IMR-90 (cell line): ENCODE data around the gene TPM3. TPM values are rescaled to one million over a fixed set of nuclear protein-coding genes. Genes with fewer than 3 reads are reported as not detected.

Experiments used
- ATAC-seq: fragments of 200-7000 bp; cut with Tn5 transposase; 2 replicates; pipeline ENCODE4 v1.9.1; 2020; ENCODE audit warnings: low read depth, mild to moderate bottlenecking, moderate library complexity
- BruUV-seq: library from RNA; stranded (reverse); fragments of 400-500 nt; replicated peaks from 2 replicates; lab custom pipeline; 2021; lab: Mats Ljungman, UMichigan
- CTCF ChIA-PET: fragments of 300-600 bp; formaldehyde crosslinking; extraction: SDS; loops from one replicate; lab custom pipeline; 2021; ENCODE audit warnings: antibody characterized with exemption; lab: Yijun Ruan, JAX
- POLR2A ChIA-PET: fragments of 300-600 bp; sonication (Branson Sonifier 250); formaldehyde crosslinking; loops from one replicate; lab custom pipeline; 2022; ENCODE audit warnings: antibody characterized with exemption; ENCODE audit not compliant: unreplicated experiment; lab: Charles Lee
- DNase-seq: peaks from one replicate; pipeline ENCODE4 v3.0.0; 2013
- H2AFZ ChIP-seq: replicated peaks from 2 replicates; pipeline ENCODE3; 2013; ENCODE audit warnings: low read length, mild to moderate bottlenecking; ENCODE audit not compliant: poor library complexity
- H2AK5ac ChIP-seq: 2 replicates; pipeline ENCODE4 v1.6.1; 2013; ENCODE audit warnings: low read depth, low read length, inconsistent platforms
- H2AK9ac ChIP-seq: replicated peaks from 2 replicates; pipeline ENCODE3; 2013; ENCODE audit warnings: mild to moderate bottlenecking, low read depth, low read length, moderate library complexity; ENCODE audit not compliant: poor library complexity
- H2BK120ac ChIP-seq: 2 replicates; pipeline ENCODE4 v1.6.1; 2013; ENCODE audit warnings: low read depth, low read length, inconsistent platforms
- H2BK15ac ChIP-seq: 3 replicates; pipeline ENCODE4 v1.6.1; 2013; ENCODE audit warnings: low read depth, low read length, inconsistent platforms
- H2BK20ac ChIP-seq: 2 replicates; pipeline ENCODE4 v1.6.1; 2013; ENCODE audit warnings: low read depth, mild to moderate bottlenecking, inconsistent platforms, low read length, moderate library complexity
- H2BK5ac ChIP-seq: 2 replicates; pipeline ENCODE4 v1.6.1; 2013; ENCODE audit warnings: mild to moderate bottlenecking, low read depth, low read length, inconsistent platforms; ENCODE audit not compliant: poor library complexity, severe bottlenecking
- H3K14ac ChIP-seq: replicated peaks from 2 replicates; pipeline ENCODE4 v1.6.1; 2013; ENCODE audit warnings: low read depth, low read length, inconsistent platforms
- H3K18ac ChIP-seq: 2 replicates; pipeline ENCODE4 v1.6.1; 2013; ENCODE audit warnings: low read depth, low read length, control low read depth
- H3K23ac ChIP-seq: 2 replicates; pipeline ENCODE4 v1.6.1; 2013; ENCODE audit warnings: low read depth, low read length, inconsistent platforms
- H3K27ac ChIP-seq: 2 replicates; pipeline ENCODE4 v1.5.1; 2013; ENCODE audit warnings: mild to moderate bottlenecking, control low read depth, low read length; ENCODE audit not compliant: insufficient read depth
- H3K27me3 ChIP-seq: 2 replicates; pipeline ENCODE4 v1.6.1; 2013; ENCODE audit warnings: low read length; ENCODE audit not compliant: control insufficient read depth, insufficient read depth
- H3K36me3 ChIP-seq: 2 replicates; pipeline ENCODE4 v1.6.1; 2013; ENCODE audit warnings: low read length, mixed read lengths; ENCODE audit not compliant: control insufficient read depth, insufficient read depth
- H3K4ac ChIP-seq: 2 replicates; pipeline ENCODE4 v1.6.1; 2013; ENCODE audit warnings: low read depth, low read length, inconsistent platforms
- H3K4me1 ChIP-seq: 2 replicates; pipeline ENCODE4 v1.6.1; 2013; ENCODE audit warnings: low read length, mixed read lengths; ENCODE audit not compliant: control insufficient read depth, insufficient read depth
- H3K4me2 ChIP-seq: 2 replicates; pipeline ENCODE4 v1.6.1; 2013; ENCODE audit warnings: low read depth, mild to moderate bottlenecking, control low read depth, low read length, moderate library complexity
- H3K4me3 ChIP-seq: 2 replicates; pipeline ENCODE4 v1.5.1; 2013; ENCODE audit warnings: low read depth, mild to moderate bottlenecking, control low read depth, low read length, moderate library complexity; ENCODE audit not compliant: insufficient read depth
- H3K56ac ChIP-seq: 2 replicates; pipeline ENCODE4 v1.6.1; 2013; ENCODE audit warnings: low read length, inconsistent platforms; ENCODE audit not compliant: insufficient read depth; ENCODE audit errors: extremely low read depth
- H3K79me1 ChIP-seq, 2 experiments: 2 replicates each; pipeline ENCODE4 v1.6.1; 2013; ENCODE audit warnings: low read length in 2 of 2, inconsistent platforms in 1 of 2, low read depth in 1 of 2
- H3K9ac ChIP-seq: 2 replicates; pipeline ENCODE4 v1.6.1; 2013; ENCODE audit warnings: low read depth, low read length, control low read depth
- H3K9me1 ChIP-seq: 2 replicates; pipeline ENCODE4 v1.6.1; 2013; ENCODE audit warnings: low read length, inconsistent platforms; ENCODE audit not compliant: insufficient read depth
- H3K9me3 ChIP-seq: 2 replicates; pipeline ENCODE4 v1.6.1; 2013; ENCODE audit warnings: low read length; ENCODE audit not compliant: control insufficient read depth, insufficient read depth
- H4K20me1 ChIP-seq: 2 replicates; pipeline ENCODE4 v1.6.1; 2013; ENCODE audit warnings: low read length, inconsistent platforms; ENCODE audit not compliant: insufficient read depth
- H4K5ac ChIP-seq: 2 replicates; pipeline ENCODE4 v1.6.1; 2013; ENCODE audit warnings: mild to moderate bottlenecking, low read depth, low read length, control low read depth
- H4K8ac ChIP-seq, 2 experiments: 2 replicates each; pipeline ENCODE4 v1.6.1; 2013; ENCODE audit warnings: low read depth in 2 of 2, low read length in 2 of 2, control low read depth in 1 of 2, inconsistent platforms in 1 of 2
- H4K91ac ChIP-seq: 2 replicates; pipeline ENCODE4 v1.6.1; 2013; ENCODE audit warnings: low read depth, low read length, inconsistent platforms; ENCODE audit not compliant: insufficient read depth
- BHLHE40 ChIP-seq: fragments of 150-350 bp; IDR thresholded peaks from 2 replicates; pipeline ENCODE4 v1.6.1; 2016; ENCODE audit warnings: mild to moderate bottlenecking, low read depth, low read length
- CEBPB ChIP-seq: IDR thresholded peaks from 2 replicates; pipeline ENCODE4 v1.6.1; 2012; ENCODE audit warnings: low read depth, low read length, improper control_type of control experiment
- CHD1 ChIP-seq: IDR thresholded peaks from 2 replicates; pipeline ENCODE4 v1.6.1; 2012; ENCODE audit warnings: low read depth, low read length, improper control_type of control experiment
- MAFK ChIP-seq: IDR thresholded peaks from 2 replicates; pipeline ENCODE4 v1.6.1; 2012; ENCODE audit warnings: low read depth, low read length, improper control_type of control experiment
- MAZ ChIP-seq: IDR thresholded peaks from 2 replicates; pipeline ENCODE4 v1.6.1; 2012; ENCODE audit warnings: low read depth, mild to moderate bottlenecking, low read length, improper control_type of control experiment, moderate library complexity, borderline replicate concordance
- MXI1 ChIP-seq: IDR thresholded peaks from 2 replicates; pipeline ENCODE4 v1.6.1; 2012; ENCODE audit warnings: low read depth, mild to moderate bottlenecking, low read length, moderate library complexity, borderline replicate concordance
- NFE2L2 ChIP-seq: fragments of 150-350 bp; IDR thresholded peaks from 2 replicates; pipeline ENCODE4 v1.6.1; 2016; ENCODE audit warnings: low read depth, mild to moderate bottlenecking, low read length
- POLR2A ChIP-seq: IDR thresholded peaks from 2 replicates; pipeline ENCODE4 v1.6.1; 2012; ENCODE audit warnings: mild to moderate bottlenecking, low read depth, low read length
- RAD21 ChIP-seq: IDR thresholded peaks from 2 replicates; pipeline ENCODE4 v1.6.1; 2012; ENCODE audit warnings: low read length, improper control_type of control experiment
- RCOR1 ChIP-seq: IDR thresholded peaks from 2 replicates; pipeline ENCODE4 v1.6.1; 2012; ENCODE audit warnings: mild to moderate bottlenecking, low read length, improper control_type of control experiment; ENCODE audit not compliant: insufficient replicate concordance
- RFX5 ChIP-seq: IDR thresholded peaks from 2 replicates; pipeline ENCODE4 v1.8.0; 2012; ENCODE audit warnings: low read depth, mild to moderate bottlenecking, low read length, moderate library complexity
- SMC3 ChIP-seq: fragments of 150-350 bp; IDR thresholded peaks from 2 replicates; pipeline ENCODE4 v1.6.1; 2016; ENCODE audit warnings: low read depth, mild to moderate bottlenecking, antibody characterized with exemption, low read length, moderate library complexity
- WGBS, 2 experiments: methylation state at CpG; one replicate each; pipeline versions ENCODE4 v1.1.5 to v1.1.7; 2013; ENCODE audit warnings: missing lambda C conversion rate in 2 of 2; ENCODE audit not compliant: insufficient read length in 1 of 2; ENCODE audit errors: extremely low coverage in 2 of 2; 5-methylcytosine and 5-hydroxymethylcytosine counted together
- dilution Hi-C: fragments of 300-500 bp; cut with HindIII; formaldehyde crosslinking; loops from one replicate; pipeline ENCODE4 v1.14.3; 2018; ENCODE audit warnings: low sequenced_read_pairs; ENCODE audit not compliant: unreplicated experiment
- in situ Hi-C: fragments of 300-500 bp; cut with MboI; formaldehyde crosslinking; loops from 3 replicates; pipeline ENCODE4 v1.14.3; 2019; ENCODE audit warnings: low sequenced_read_pairs, inconsistent platforms, mixed read lengths
- intact Hi-C: fragments of 100-400 bp; cut with micrococcal nuclease; formaldehyde crosslinking; loops from 2 replicates; pipeline ENCODE4 v1.10.0; 2022
- polyA plus RNA-seq, 3 experiments: library from polyadenylated mRNA; depleted of rRNA; stranded (reverse); fragments of >200 nt; gene quantifications; 2 replicates each; pipeline ENCODE4 v1.2.3, GENCODE V29; 2012; ENCODE audit warnings: low replicate concordance in 1 of 3
- total RNA-seq: library from RNA; depleted of rRNA; stranded (reverse); fragments of >200 nt; gene quantifications from 2 replicates; pipeline ENCODE4 v1.2.3, GENCODE V29; 2012
- TF ChIP-seq, protein P1 (sequence below): fragments of 150-350 bp; IDR thresholded peaks from 2 replicates; pipeline ENCODE4 v1.6.1; 2017; ENCODE audit warnings: mild to moderate bottlenecking, antibody characterized with exemption, low read length, low read depth
- TF ChIP-seq, protein P2 (sequence below): fragments of 150-350 bp; IDR thresholded peaks from 2 replicates; pipeline ENCODE4 v1.6.1; 2016; ENCODE audit warnings: low read depth, mild to moderate bottlenecking, low read length, moderate library complexity, borderline replicate concordance
- TF ChIP-seq, protein P3 (sequence below): conservative IDR thresholded peaks from 2 replicates; pipeline ENCODE4 v1.5.1; 2012; ENCODE audit warnings: mild to moderate bottlenecking, low read depth, low read length, improper control_type of control experiment

The TPM3 gene
- total and polyA plus RNA-seq, 2 of the 4 experiments (the other 2 are of a cell fraction): 438 to 530 TPM

DNA sequence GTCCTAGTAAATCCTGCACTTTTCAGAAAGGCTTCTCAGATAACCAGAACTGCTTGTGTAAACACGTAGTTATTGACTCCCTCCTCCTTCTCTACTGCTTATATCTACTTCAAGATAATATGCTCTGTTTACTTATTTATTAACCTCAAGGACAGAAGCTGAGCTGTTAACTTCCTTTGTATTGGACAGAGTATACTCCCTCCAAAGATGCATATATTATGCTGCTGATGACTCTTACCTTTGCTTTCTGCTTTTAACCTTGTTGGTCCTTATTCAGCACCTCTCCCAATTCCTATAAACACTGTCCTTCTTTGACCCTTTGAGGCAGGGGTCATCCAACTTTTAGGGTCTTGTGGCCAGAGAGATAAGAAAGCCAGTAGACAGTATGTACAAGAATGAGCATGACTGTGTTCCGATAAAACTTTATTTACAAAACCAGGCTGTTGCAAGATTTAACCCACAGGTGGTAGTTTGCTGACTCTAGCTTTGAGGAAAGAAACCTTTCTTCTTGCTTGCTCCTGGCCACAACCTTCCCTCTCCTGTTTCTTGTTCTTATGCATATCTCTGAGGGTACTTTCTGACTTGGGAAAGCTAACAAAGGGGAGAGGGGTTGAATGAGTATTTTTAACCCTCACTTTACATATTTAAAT is 4.9 kb downstream of the TPM3 start:
- CTCF ChIA-PET: no interaction called here
- no peak overlapping the region for H3K9ac ChIP-seq
- dilution Hi-C loops: no loop called here

More for the DNA sequence above, 4.9 kb downstream of the TPM3 start:
- intact Hi-C loops (no loop called here), in situ Hi-C loops (no loop called here)
- Histone ChIP-seq H2BK120ac (no peak overlapping the region), H3K4me2 (no peak overlapping the region), H3K9me3 (no peaks in the 10 kb centered on the region), H4K91ac (no peak overlapping the region), H4K20me1 (peaks cover 9% of the 10 kb centered on the region), H3K27ac (no peak overlapping the region), H4K5ac (no peak overlapping the region), H3K9me1 (peaks cover 6% of the 10 kb centered on the region; the same call in 1 of the 2 replicates), H2AK5ac (no peak overlapping the region), H3K18ac (no peak overlapping the region), H3K4me1 (peaks cover 4% of the 10 kb centered on the region), H3K4ac (no peak overlapping the region), H2AFZ (no peak overlapping the region), H2BK20ac (no peak overlapping the region), H3K36me3 (no peaks in the 10 kb centered on the region), H3K14ac (no peak overlapping the region), H3K79me1 (peaks cover 0 to 8% of the 10 kb centered on the region in 2 experiments; a peak in 1 of 4 replicates), H2AK9ac (no peak overlapping the region), H2BK15ac (no peak overlapping the region), H2BK5ac (no peak overlapping the region), H4K8ac (no peak overlapping the region), H3K23ac (no peak overlapping the region), H3K4me3 (no peak overlapping the region), H3K27me3 (peaks cover 2% of the 10 kb centered on the region; the same call in 1 of the 2 replicates), H3K56ac (no peak overlapping the region)
- ATAC-seq: no peak
- WGBS, 2 experiments: no CpG with 5 or more reads among the region's 2 CpGs
- TF ChIP-seq MXI1: no peak
- no peak for TF ChIP-seq BHLHE40
- TF ChIP-seq RCOR1: no peak
- TF ChIP-seq, protein P1, sequence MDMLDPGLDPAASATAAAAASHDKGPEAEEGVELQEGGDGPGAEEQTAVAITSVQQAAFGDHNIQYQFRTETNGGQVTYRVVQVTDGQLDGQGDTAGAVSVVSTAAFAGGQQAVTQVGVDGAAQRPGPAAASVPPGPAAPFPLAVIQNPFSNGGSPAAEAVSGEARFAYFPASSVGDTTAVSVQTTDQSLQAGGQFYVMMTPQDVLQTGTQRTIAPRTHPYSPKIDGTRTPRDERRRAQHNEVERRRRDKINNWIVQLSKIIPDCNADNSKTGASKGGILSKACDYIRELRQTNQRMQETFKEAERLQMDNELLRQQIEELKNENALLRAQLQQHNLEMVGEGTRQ: no peak
- no peak for TF ChIP-seq RFX5
- TF ChIP-seq RAD21: no peak
- TF ChIP-seq, protein P2, sequence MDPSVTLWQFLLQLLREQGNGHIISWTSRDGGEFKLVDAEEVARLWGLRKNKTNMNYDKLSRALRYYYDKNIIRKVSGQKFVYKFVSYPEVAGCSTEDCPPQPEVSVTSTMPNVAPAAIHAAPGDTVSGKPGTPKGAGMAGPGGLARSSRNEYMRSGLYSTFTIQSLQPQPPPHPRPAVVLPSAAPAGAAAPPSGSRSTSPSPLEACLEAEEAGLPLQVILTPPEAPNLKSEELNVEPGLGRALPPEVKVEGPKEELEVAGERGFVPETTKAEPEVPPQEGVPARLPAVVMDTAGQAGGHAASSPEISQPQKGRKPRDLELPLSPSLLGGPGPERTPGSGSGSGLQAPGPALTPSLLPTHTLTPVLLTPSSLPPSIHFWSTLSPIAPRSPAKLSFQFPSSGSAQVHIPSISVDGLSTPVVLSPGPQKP: no peak
- no peak for TF ChIP-seq NFE2L2
- no peak for TF ChIP-seq MAZ
- TF ChIP-seq CHD1: no peak
- TF ChIP-seq, protein P3, sequence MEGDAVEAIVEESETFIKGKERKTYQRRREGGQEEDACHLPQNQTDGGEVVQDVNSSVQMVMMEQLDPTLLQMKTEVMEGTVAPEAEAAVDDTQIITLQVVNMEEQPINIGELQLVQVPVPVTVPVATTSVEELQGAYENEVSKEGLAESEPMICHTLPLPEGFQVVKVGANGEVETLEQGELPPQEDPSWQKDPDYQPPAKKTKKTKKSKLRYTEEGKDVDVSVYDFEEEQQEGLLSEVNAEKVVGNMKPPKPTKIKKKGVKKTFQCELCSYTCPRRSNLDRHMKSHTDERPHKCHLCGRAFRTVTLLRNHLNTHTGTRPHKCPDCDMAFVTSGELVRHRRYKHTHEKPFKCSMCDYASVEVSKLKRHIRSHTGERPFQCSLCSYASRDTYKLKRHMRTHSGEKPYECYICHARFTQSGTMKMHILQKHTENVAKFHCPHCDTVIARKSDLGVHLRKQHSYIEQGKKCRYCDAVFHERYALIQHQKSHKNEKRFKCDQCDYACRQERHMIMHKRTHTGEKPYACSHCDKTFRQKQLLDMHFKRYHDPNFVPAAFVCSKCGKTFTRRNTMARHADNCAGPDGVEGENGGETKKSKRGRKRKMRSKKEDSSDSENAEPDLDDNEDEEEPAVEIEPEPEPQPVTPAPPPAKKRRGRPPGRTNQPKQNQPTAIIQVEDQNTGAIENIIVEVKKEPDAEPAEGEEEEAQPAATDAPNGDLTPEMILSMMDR: no peak
- no peak for TF ChIP-seq SMC3
- TF ChIP-seq MAFK: no peak
- no peak for TF ChIP-seq POLR2A
- TF ChIP-seq CEBPB: no peak
- POLR2A ChIA-PET: no interaction called here
- no peak for DNase-seq
- BruUV-seq: no TSS peak
